Spinal cord (tissue), 10 donors: ENCODE results near the gene RAB9A. TPM values are rescaled to one million over a fixed set of nuclear protein-coding genes. Genes with fewer than 3 reads are reported as not detected.
"Not testable (repeated sequence)": the region's sequence is repeated elsewhere in the genome, so short reads cannot be mapped to it uniquely, and the experiment has no call there.

Experiments used
- DNase-seq, 6 donors: peaks; one replicate each; pipeline versions ENCODE4 v3.0.0 to v3.0.0-alpha.2; 2013 to 2015; ENCODE audit warnings: low spot score in 6 of 6, low read depth in 4 of 6
- H3K27ac ChIP-seq: one replicate; pipeline ENCODE4 v1.5.1; 2013; ENCODE audit warnings: low read depth, low read length, control low read depth
- H3K27me3 ChIP-seq: one replicate; pipeline ENCODE4 v1.6.1; 2013; ENCODE audit warnings: low read length; ENCODE audit not compliant: control insufficient read depth, insufficient read depth
- H3K36me3 ChIP-seq: one replicate; pipeline ENCODE4 v1.6.1; 2013; ENCODE audit warnings: low read length; ENCODE audit not compliant: control insufficient read depth, insufficient read depth
- H3K4me1 ChIP-seq: one replicate; pipeline ENCODE4 v1.6.1; 2013; ENCODE audit warnings: low read length; ENCODE audit not compliant: control insufficient read depth, insufficient read depth
- H3K4me3 ChIP-seq: one replicate; pipeline ENCODE4 v1.5.1; 2013; ENCODE audit warnings: low read depth, low read length, control low read depth
- H3K9me3 ChIP-seq: one replicate; pipeline ENCODE4 v1.6.1; 2013; ENCODE audit warnings: low read length; ENCODE audit not compliant: control insufficient read depth, insufficient read depth
- WGBS: methylation state at CpG from one replicate; pipeline ENCODE4 v1.1.5; 2013; ENCODE audit warnings: missing lambda C conversion rate; ENCODE audit not compliant: insufficient coverage; 5-methylcytosine and 5-hydroxymethylcytosine counted together
- polyA plus RNA-seq, 2 donors: library from polyadenylated mRNA; unstranded; fragments of 120-200 nt; gene quantifications; one replicate each; pipeline ENCODE4 v1.2.1, GENCODE V29; 2013; ENCODE audit not compliant: insufficient read length in 2 of 2
- total RNA-seq, 2 donors: library from RNA; depleted of rRNA in 1 of 2; stranded (reverse); fragments of 120-200 nt in 1 of 2; fragments of >200 nt in 1 of 2; gene quantifications; one replicate each; pipeline versions ENCODE4 v1.2.3 to v1.2.4, GENCODE V29; 2013 to 2014
- donor health status: healthy.

The RAB9A gene
- total and polyA plus RNA-seq, 4 donors = 34.9 to 63.4 (median 44.4) TPM

DNA sequence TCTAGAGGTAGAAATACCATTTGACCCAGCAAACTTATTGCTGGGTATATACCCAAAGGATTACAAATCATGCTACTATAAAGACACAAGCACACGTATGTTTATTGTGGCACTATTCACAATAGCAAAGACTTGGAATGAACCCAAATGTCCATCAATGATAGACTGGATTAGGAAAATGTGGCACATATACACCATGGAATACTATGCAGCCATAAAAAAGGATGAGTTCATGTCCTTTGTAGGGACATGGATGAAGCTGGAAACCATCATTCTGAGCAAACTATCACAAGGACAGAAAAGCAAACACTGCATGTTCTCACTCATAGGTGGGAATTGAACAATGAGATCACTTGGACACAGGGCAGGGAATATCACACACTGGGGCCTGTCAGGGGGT, 41.6 kb downstream of the RAB9A start:
- no CpG with 5 or more reads among the region's 1 CpG for WGBS
- H3K36me3 ChIP-seq = not testable (repeated sequence)

DNA sequence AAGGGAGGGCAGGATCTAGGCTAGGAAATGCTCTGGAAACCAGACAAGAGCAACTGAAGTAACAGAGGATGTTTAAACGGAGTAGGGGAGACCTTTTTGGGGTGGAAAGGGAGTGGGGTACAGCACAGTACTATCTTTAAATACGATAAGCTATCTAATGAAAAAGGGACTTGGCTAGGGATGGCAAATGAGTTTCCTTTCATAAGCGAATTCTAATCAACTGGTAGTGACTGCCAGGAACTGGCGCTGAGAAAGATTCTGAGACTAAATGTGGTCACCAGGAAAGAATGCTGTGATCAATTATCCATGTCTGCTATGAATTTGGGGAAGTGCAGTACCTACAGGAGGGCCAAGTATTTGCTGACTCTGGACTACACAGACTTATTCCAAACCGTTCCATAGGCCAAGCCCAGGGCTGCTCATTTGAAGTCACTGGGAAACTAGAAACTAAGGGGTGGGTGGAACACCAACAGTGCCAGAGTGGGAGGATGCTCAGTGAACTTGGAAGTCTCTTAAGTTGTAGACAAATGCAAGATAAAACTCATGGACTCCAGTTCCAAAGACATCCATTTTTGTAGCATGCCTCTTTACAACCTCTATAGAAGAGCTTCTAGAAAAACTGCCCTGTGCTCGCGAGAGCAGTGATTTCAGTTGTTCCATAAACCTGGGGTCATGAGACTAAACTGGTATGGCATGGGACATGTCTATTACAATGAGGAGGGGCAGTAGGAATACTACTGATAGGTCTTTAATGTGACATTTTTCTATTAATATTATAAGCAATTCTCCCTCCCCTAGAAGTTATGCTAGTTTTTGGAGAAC, 43.5 kb downstream of the RAB9A start:
- H3K9me3 ChIP-seq = no peaks in the 10 kb centered on the region
- WGBS = 100% methylated on average over 2 of the region's 7 CpGs
- H3K4me1 ChIP-seq = peaks cover 10% of the 10 kb centered on the region
- DNase-seq = no peak
- no peak overlapping the region for H3K4me3 ChIP-seq
- peaks cover 7% of the 10 kb centered on the region for H3K27me3 ChIP-seq
- H3K36me3 ChIP-seq = no peaks in the 10 kb centered on the region
- no peak overlapping the region for H3K27ac ChIP-seq

More for the DNA sequence above, 41.6 kb downstream of the RAB9A start:
- not testable (repeated sequence) for H3K27me3 ChIP-seq, H3K4me3 ChIP-seq, DNase-seq, H3K27ac ChIP-seq, H3K9me3 ChIP-seq
- H3K4me1 ChIP-seq = peaks cover 10% of the 10 kb centered on the region

DNA sequence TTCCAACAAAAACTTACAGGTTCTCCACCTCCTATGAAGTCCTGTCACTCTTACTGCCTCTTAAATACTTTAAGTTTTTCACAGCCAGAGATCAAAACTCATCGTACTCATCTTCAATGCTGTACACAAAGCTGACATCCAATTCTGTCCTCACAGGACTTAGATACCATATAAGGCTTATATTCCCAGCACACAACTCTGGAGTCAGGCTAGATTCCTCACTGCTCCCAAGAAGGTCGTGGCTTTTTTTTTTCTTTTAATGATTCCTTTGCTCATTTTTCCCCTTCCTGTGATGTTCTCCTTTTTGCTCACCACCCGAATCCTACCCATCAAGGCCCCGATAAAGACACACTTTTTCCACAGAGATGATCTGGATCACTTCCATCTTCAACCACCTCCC, 44.6 kb downstream of the RAB9A start:
- H3K4me1 ChIP-seq = peaks cover 10% of the 10 kb centered on the region
- DNase-seq = no peak
- peak overlapping the region; percentile 93 for H3K4me3 ChIP-seq
- no peak overlapping the region for H3K27ac ChIP-seq
- no peaks in the 10 kb centered on the region for H3K9me3 ChIP-seq
- WGBS = 61% methylated on average over 4 of the region's 4 CpGs
- H3K27me3 ChIP-seq = peaks cover 7% of the 10 kb centered on the region
- no peaks in the 10 kb centered on the region for H3K36me3 ChIP-seq

DNA sequence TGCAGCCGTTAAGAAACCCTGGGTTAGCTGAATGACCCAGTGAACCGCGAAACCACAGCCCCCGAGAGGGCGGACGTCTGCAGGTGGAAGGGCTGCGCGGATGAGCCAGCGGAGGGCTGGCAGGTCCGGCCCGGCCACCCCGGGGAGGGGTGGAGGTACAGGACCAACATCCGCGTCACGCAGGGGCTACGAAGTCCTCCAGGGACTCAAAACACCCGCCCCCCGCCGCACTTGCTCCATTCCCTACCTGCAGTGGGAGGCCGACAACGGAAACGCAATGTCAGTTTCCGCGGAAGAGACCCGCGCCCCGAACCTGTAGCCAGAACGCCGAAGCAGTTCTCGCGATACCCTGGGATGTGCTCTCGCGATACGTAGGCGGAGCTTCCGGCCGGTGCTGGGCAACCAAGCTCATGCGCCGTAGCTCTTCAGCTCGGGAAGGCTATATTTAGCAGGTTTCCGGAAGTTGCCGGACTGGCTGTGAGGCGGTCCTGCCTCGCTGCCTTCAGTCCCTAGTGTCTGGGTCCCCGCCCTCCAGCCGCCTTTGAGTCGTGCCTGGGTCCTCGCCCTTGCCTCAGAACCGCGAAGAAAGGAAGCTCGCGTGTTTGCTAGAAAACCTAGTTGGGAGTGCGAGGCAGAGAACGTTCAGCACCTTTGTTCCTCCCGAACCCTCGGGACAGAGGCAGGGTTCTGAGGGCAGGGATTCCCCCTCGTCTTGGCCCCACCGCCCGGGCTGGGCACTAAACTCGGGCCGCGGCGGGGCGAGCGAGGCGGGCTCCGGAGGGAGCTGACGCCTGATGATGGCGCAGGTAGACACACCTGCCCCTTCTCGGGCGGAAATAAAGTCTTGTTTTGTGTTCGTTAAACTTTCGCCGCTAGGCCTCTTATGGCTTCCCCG, 45.6 kb downstream of the RAB9A start, which contains the start of the genes OFD1 and TRAPPC2:
TSS of gene OFD1 (plus strand) at position 471 of the 895 bp plus-strand sequence. CDS start at position 795, 324 bp downstream.
TSS of gene TRAPPC2 (minus strand) at position 343 of the 895 bp plus-strand sequence. CDS start 14,657 bp downstream, outside the sequence.
- Histone ChIP-seq H3K27me3 (peaks cover 7% of the 10 kb centered on the region), H3K4me3 (peak within 1 kb of the TSS; percentile 93)
- peak; percentile 73 to 98 (median 92) for DNase-seq

DNA sequence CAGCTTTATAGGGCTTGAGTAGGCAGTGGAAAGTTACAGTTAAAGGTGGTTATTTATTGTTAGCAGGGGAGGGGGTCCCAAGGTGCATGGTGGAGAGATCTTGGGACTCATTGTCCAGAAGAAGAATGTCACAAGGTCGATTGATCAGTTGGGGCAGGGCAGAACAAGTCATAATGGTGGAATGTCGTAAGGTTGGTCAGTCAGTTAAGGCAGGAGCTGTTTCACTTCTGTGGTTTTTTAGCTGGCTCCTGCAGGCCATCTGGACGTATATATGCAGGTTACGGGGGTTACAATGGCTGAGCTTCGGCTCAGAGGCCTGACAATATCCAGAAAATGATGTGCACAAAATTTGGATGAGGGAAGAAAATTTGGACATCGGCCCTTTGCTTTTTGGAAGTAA, 52.8 kb downstream of the RAB9A start:
- Histone ChIP-seq H3K36me3 (peaks cover 8% of the 10 kb centered on the region), H3K9me3 (no peaks in the 10 kb centered on the region), H3K27ac (no peak overlapping the region), H3K27me3 (peaks cover 2% of the 10 kb centered on the region), H3K4me3 (no peak overlapping the region), H3K4me1 (no peaks in the 10 kb centered on the region)
- WGBS = 80% methylated on average over 5 of the region's 6 CpGs
- no peak for DNase-seq

More for the DNA sequence above, 45.6 kb downstream of the RAB9A start, which contains the start of the genes OFD1 and TRAPPC2:
- Histone ChIP-seq H3K36me3 (peaks cover 3% of the 10 kb centered on the region), H3K27ac (peak within 1 kb of the TSS; percentile 87), H3K4me1 (peaks cover 10% of the 10 kb centered on the region), H3K9me3 (no peaks in the 10 kb centered on the region)
- WGBS = under 1% methylated on average over 75 of the region's 75 CpGs

DNA sequence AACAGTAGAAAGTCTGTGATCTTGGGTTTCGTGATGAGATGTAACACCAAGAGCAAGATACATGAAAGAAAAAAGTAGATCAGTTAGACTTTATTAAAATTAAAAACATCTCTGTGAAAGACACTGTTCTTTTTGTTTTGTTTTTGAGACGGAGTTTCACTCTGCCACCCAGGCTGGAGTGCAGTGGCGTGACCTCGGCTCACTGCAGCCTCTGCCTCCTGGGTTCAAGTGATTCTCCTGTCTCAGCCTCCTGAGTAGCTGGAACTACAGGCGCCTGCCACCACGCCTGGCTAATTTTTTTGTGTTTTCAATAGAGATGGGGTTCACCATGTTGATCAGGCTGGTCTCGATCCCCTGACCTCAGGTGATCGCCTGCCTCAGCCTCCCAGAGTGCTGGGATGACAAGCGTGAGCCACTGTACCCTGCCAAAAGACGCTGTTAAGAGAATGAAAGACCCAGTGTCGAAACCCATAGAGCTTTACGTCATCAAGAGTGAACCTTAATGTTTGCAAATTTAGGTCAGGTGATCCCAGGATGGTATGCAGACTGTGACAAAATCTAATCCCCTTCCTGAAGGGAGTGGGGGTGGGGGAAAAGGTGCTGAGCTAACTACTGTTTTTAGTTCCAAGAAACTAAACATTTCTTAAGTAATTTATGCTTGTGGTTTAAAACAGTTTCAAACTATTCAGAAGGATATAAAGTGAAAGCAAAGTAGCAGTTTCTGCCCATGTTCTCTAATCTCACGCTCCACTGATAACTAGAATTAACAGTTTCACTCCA, 53.7 kb downstream of the RAB9A start:
- no peak for DNase-seq
- peaks cover 2% of the 10 kb centered on the region for H3K27me3 ChIP-seq
- H3K36me3 ChIP-seq = peaks cover 10% of the 10 kb centered on the region
- no peaks in the 10 kb centered on the region for H3K9me3 ChIP-seq
- no peak overlapping the region for H3K27ac ChIP-seq
- no peak overlapping the region for H3K4me3 ChIP-seq
- H3K4me1 ChIP-seq = no peaks in the 10 kb centered on the region
- WGBS = 83% methylated on average over 11 of the region's 13 CpGs

DNA sequence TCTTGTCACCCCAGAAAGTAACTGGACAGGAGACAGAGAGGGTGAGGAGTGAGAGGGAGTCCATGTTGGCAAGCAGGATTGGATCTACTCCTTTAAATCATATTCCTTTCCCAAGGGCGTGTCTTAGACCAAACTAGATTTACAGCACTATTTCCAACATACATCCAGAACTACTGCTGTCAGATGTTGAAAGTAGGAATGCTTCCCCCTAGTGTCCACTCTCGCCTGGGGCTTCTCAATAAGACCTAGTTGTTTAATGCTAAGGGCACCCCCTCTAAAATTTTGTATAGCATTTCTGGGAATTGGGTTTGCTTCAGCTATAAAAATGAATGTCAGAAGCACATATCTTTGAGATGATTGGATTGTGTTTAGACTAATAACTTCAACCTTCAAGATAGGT, 58.9 kb downstream of the RAB9A start:
- peak in 1 of 6 donors; percentile 27 for DNase-seq
- Histone ChIP-seq H3K4me1 (no peaks in the 10 kb centered on the region), H3K36me3 (peaks cover 8% of the 10 kb centered on the region), H3K27ac (no peak overlapping the region), H3K4me3 (no peak overlapping the region), H3K27me3 (peaks cover 4% of the 10 kb centered on the region), H3K9me3 (no peaks in the 10 kb centered on the region)
- 100% methylated on average over 1 of the region's 2 CpGs for WGBS

DNA sequence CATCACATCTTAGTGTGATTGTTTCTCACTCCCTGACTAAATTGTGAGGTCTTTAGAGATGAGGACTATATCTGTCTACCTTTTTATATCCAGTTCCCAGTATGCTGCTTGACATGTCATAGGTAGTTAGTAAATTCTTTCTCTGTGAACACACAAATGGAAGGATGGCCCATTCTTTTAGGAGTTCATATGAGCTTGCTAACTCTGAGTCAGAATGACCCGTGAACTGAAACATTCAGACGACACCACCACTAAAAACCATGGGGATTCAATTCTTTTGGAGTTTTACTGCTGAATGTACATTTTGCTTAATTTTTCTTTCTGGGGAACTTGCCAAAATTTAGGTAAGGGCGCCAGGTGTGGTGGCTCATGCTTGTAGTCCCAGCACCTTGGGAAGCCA, 59.6 kb downstream of the RAB9A start:
- Histone ChIP-seq H3K4me3 (no peak overlapping the region), H3K27me3 (peaks cover 4% of the 10 kb centered on the region), H3K27ac (no peak overlapping the region), H3K9me3 (no peaks in the 10 kb centered on the region), H3K4me1 (no peaks in the 10 kb centered on the region), H3K36me3 (peaks cover 8% of the 10 kb centered on the region)
- 100% methylated on average over 1 of the region's 3 CpGs for WGBS
- no peak for DNase-seq

DNA sequence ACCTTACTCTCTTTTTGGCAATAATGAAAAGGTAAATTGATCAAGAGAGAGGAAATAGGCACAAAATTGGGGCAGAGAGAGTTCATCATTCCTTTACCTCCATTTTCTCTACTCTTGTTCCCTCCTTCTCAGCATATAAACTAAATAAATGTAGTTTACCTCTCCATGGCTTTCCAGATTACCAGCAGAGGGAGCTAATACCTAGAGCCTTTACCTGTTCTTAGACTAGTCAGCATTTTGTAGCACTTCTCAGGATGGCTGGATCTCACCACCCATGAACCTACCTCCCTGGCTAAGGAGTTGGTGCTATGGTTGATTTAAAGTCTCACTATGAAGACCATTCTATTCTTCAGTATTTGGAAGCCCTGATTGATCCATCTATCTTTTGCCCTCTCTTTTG, 61.3 kb downstream of the RAB9A start:
- Histone ChIP-seq H3K27ac (no peak overlapping the region), H3K27me3 (peaks cover 2% of the 10 kb centered on the region), H3K4me3 (no peak overlapping the region), H3K36me3 (peaks cover 8% of the 10 kb centered on the region), H3K4me1 (no peaks in the 10 kb centered on the region), H3K9me3 (no peaks in the 10 kb centered on the region)
- DNase-seq = peak in 2 of 6 donors; percentile 46 to 81
